Erythroblast (primary cell): ENCODE data around the gene ZNF366.

Source experiments
- GATA1 ChIP-seq: IDR thresholded peaks from 2 replicates; pipeline ENCODE4 v1.6.1; 2011; ENCODE audit warnings: low read depth, mild to moderate bottlenecking, control low read depth, low read length, moderate library complexity
- POLR2A ChIP-seq: IDR thresholded peaks from 2 replicates; pipeline ENCODE4 v1.6.1; 2011; ENCODE audit warnings: mild to moderate bottlenecking, low read length

DNA sequence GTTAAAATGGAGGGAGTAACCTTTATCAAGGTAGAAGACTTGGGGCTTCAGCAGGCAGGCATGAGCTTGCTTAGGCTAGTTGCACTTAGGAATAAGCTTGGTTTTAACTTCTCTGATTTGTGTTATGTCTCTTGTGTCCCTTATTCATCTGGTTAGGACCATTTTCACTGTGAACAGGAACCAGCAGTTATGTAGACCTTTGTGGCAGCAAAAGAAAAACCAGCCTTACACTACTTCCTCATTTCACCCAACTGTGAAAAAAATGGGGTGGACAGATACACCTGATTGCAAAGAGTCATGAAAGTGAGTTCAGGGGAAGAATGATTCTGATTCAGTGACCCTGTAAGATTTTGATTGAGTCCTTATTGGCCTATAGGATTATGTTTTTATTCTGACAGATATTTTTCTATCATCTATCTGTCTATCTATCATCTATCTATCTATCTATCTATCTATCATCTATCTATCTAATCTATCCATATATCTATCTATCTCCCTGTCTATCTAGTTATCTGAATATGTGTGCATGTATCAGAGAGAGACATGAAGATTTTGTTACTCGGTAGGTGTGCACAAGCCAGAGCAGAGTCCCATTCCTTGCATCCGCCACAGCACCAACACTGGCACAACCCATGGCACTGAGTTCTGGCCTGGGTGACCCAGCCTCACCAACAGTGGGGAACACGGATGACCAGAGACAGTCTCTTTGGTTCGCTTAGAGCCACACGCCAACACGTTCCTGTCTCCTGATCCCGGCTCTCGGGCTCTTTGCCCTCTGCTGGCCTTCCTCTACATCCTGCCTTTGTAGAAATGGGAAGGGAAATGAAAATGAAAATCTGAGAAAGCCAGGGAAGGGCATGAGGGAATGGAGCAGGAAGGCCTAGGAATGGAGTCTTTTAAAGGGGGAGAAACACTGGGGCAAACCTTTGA, 1.3 kb upstream of the ZNF366 start:
- TF ChIP-seq POLR2A (no peak), GATA1 (no peak)
